Thyroid gland (tissue), 4 donors: ENCODE data around the gene NPBWR2. TPM values are rescaled to one million over a fixed set of nuclear protein-coding genes. Genes with fewer than 3 reads are reported as not detected.
"Not testable (repeated sequence)": the region's sequence is repeated elsewhere in the genome, so short reads cannot be mapped to it uniquely, and the experiment has no call there.

ENCODE experiments used
- DNase-seq, 2 donors: peaks; one replicate each; pipeline ENCODE4 v3.0.0-alpha.2; 2019
- H3K27ac ChIP-seq, 3 donors: fragments of 200-600 bp; sonication (generic); 1 replicate in 2 of 3; 2 replicates in 1 of 3; pipeline ENCODE4 v1.5.1; 2016 to 2019; ENCODE audit warnings: mild to moderate bottlenecking in 1 of 3, moderate library complexity in 1 of 3
- H3K27me3 ChIP-seq: fragments of 200-600 bp; sonication (generic); one replicate; pipeline ENCODE4 v1.5.1; 2019
- H3K36me3 ChIP-seq, 2 donors: fragments of 200-600 bp; sonication (generic); one replicate each; pipeline ENCODE4 v1.5.1; 2016 to 2019
- H3K4me1 ChIP-seq, 2 donors: fragments of 200-600 bp; sonication (generic); one replicate each; pipeline ENCODE4 v1.5.1; 2017 to 2019
- H3K4me3 ChIP-seq, 3 donors: fragments of 200-600 bp; sonication (generic); replicated peaks in 1 of 3; 1 replicate in 2 of 3; 2 replicates in 1 of 3; pipeline ENCODE4 v1.5.1; 2016; ENCODE audit warnings: mild to moderate bottlenecking in 1 of 3
- H3K9me3 ChIP-seq: fragments of 200-600 bp; sonication (generic); one replicate; pipeline ENCODE4 v1.5.1; 2017
- POLR2A ChIP-seq, 2 donors: fragments of 450-650 bp; IDR thresholded peaks; one replicate each; pipeline ENCODE4 v1.6.1; 2017; ENCODE audit warnings: antibody characterized with exemption in 2 of 2, mild to moderate bottlenecking in 2 of 2, moderate library complexity in 1 of 2
- WGBS, 2 donors: methylation state at CpG; one replicate each; pipeline ENCODE4 v1.1.5; 2017; 5-methylcytosine and 5-hydroxymethylcytosine counted together
- intact Hi-C: fragments of 100-400 bp; cut with DNase I; formaldehyde crosslinking; loops from one replicate; pipeline ENCODE4 v1.15.1; 2023
- total RNA-seq, 4 donors: library from RNA; depleted of rRNA; stranded (reverse); fragments of >200 nt; gene quantifications; one replicate each; pipeline ENCODE4 v1.2.3, GENCODE V29; 2016
- TF ChIP-seq, protein P1 (sequence below), 6 experiments: fragments of 200-600 bp in 3 of 6; fragments of 450-650 bp in 3 of 6; sonication (generic) in 3 of 6; IDR thresholded peaks; one replicate each; pipeline ENCODE4 v1.5.1; 2016 to 2019; ENCODE audit warnings: antibody characterized with exemption in 6 of 6, mild to moderate bottlenecking in 2 of 6, inconsistent platforms in 1 of 6, moderate library complexity in 1 of 6

Gene NPBWR2
- total RNA-seq, 4 donors from 2014 or later = not detected

DNA sequence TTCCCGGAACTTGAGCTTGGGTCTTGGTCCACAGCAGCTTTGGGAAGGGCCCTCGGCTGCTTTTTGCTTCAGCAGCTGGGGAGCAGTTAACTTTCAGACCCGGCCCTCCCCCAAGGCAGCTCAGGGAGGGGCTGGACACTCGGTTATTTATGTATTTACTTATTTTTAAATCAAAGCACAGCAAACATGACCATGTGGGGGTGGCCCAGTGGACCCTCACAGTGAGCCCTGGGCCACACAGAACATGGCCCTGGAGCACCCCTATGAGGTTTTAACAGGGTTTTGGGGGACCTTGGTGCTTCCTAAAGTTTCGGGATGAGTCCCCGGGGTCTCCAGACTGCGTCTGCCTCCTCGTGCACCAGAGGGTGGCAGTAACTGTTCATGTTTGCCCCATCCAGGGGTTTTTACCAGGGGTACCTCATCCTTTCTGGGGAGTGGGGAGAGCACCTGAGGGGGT, 26.6 kb upstream of the NPBWR2 start:
- Histone ChIP-seq H3K4me1 (no peaks in the 10 kb centered on the region), H3K27me3 (no peaks in the 10 kb centered on the region), H3K4me3 (no peak overlapping the region), H3K27ac (no peak overlapping the region), H3K9me3 (no peaks in the 10 kb centered on the region), H3K36me3 (no peaks in the 10 kb centered on the region)
- no peak for DNase-seq
- TF ChIP-seq, protein P1, sequence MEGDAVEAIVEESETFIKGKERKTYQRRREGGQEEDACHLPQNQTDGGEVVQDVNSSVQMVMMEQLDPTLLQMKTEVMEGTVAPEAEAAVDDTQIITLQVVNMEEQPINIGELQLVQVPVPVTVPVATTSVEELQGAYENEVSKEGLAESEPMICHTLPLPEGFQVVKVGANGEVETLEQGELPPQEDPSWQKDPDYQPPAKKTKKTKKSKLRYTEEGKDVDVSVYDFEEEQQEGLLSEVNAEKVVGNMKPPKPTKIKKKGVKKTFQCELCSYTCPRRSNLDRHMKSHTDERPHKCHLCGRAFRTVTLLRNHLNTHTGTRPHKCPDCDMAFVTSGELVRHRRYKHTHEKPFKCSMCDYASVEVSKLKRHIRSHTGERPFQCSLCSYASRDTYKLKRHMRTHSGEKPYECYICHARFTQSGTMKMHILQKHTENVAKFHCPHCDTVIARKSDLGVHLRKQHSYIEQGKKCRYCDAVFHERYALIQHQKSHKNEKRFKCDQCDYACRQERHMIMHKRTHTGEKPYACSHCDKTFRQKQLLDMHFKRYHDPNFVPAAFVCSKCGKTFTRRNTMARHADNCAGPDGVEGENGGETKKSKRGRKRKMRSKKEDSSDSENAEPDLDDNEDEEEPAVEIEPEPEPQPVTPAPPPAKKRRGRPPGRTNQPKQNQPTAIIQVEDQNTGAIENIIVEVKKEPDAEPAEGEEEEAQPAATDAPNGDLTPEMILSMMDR (IDR thresholded peaks at IDR 0.05) = peak in 1 of 6 experiments; percentile 10
- TF ChIP-seq POLR2A (IDR thresholded peaks at IDR 0.05) = no peak
- 39 to 57% methylated on average over 8 of the region's 8 CpGs for WGBS, 2 donors
- intact Hi-C loops = no loop called here

DNA sequence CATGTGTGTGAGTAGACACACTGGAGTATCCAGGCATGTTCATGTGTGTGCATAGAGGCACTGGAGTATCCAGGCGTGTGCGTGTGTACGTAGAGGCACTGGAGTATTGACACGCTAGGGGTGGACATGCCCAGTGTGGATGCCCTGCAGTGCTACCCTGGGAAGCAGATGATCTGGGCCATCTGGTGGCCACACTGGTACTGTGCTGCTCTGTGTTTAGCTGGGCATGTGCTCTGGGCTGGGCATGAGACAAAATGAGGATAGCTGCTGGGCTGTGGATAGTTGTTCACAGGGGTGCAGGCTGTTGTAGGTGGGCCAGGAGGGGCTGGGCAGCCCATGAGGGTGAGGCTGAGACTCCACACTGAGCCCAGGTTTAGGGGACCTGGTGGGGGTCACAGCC, 24.0 kb upstream of the NPBWR2 start:
- no peak for DNase-seq
- no peak overlapping the region for H3K4me3 ChIP-seq
- no peaks in the 10 kb centered on the region for H3K27me3 ChIP-seq
- WGBS, 2 donors = 85 to 90% methylated on average over 4 of the region's 4 CpGs
- H3K36me3 ChIP-seq = no peaks in the 10 kb centered on the region
- H3K9me3 ChIP-seq = no peaks in the 10 kb centered on the region
- H3K27ac ChIP-seq = no peak overlapping the region
- intact Hi-C loops = no loop called here
- no peaks in the 10 kb centered on the region for H3K4me1 ChIP-seq
- TF ChIP-seq, protein P1 (IDR thresholded peaks at IDR 0.05) = no peak
- TF ChIP-seq POLR2A (IDR thresholded peaks at IDR 0.05) = no peak

DNA sequence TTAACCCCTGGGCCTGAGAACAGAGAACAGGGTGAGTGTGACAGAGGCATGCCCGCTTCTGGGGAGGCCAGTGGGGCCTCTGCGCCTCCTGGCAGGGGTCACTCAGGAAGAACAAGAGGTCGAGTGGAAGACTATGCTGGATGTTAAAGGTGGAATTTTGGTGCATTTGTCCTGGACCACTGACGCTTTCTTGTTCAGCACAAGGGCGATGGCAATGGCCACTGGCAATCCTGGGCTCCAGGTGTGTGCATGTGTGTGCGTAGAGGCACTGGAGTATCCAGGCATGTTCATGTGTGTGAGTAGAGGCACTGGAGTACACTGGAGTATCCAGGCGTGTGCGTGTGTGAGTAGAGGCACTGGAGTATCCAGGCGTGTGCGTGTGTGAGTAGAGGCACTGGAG, 23.5 kb upstream of the NPBWR2 start:
- Histone ChIP-seq H3K4me1 (no peaks in the 10 kb centered on the region), H3K27me3 (no peaks in the 10 kb centered on the region), H3K36me3 (no peaks in the 10 kb centered on the region), H3K27ac (no peak overlapping the region), H3K9me3 (no peaks in the 10 kb centered on the region), H3K4me3 (no peak overlapping the region)
- TF ChIP-seq, protein P1 (IDR thresholded peaks at IDR 0.05) = no peak
- TF ChIP-seq POLR2A (IDR thresholded peaks at IDR 0.05) = no peak
- intact Hi-C loops = no loop called here
- DNase-seq = no peak
- WGBS, 2 donors = 85 to 90% methylated on average over 10 of the region's 10 CpGs

DNA sequence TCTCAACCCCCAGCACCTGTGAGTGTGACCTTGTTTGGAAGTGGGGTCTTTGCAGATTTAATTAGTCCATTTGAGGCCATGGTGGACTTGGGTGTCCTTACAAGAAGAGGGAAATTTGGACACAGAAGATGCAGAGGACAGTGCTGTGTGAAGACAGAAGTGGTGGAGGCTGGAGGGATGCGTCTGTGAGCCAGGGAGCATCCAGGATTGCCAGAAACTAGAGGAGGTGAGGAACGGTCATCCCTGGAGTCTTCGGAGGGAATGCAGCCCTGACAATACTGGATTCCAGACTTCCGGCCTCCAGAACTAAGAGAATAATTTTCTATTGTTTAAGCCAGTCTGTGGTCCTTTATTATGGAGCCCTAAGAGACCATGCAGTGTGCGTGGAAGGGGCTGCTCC, 22.9 kb upstream of the NPBWR2 start:
- no peak overlapping the region for H3K27ac ChIP-seq
- 66 to 72% methylated on average over 5 of the region's 5 CpGs for WGBS, 2 donors
- intact Hi-C loops = no loop called here
- H3K4me3 ChIP-seq = no peak overlapping the region
- TF ChIP-seq POLR2A (IDR thresholded peaks at IDR 0.05) = no peak
- TF ChIP-seq, protein P1 (IDR thresholded peaks at IDR 0.05) = no peak
- no peaks in the 10 kb centered on the region for H3K4me1 ChIP-seq
- H3K27me3 ChIP-seq = no peaks in the 10 kb centered on the region
- no peak for DNase-seq
- H3K36me3 ChIP-seq = no peaks in the 10 kb centered on the region
- no peaks in the 10 kb centered on the region for H3K9me3 ChIP-seq

DNA sequence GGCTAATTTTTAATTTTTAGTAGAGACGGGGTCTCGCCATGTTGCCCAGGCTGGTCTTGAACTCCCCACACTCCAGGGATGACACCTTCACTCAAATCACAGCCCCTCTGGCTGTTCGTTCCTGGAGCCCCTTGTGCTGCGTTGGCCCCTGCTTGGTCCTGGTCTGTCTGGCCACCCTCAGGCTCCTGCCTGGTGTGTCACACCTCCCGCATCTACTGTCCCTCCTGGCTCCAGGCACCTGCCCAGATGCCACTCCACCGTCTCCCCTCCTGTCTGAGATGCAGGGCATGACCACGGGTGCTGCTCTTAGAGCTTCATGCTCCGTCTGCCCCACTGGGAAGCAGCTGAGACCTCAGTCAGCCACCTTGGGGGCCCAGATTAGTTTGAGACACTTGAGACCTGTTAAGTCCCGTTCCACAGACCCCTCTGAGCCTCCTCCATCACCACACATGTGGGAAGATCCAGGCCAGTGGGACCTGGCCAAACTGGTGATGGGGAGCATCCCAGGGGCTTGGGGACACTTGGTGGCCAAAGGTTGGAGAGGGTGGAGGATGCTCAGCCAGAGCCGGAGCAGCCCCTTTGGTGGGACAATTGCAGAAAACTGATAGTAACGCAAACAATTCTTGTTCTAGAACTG, 21.9 kb upstream of the NPBWR2 start:
- H3K4me1 ChIP-seq = no peaks in the 10 kb centered on the region
- TF ChIP-seq POLR2A (IDR thresholded peaks at IDR 0.05) = no peak
- TF ChIP-seq, protein P1 (IDR thresholded peaks at IDR 0.05) = no peak
- H3K36me3 ChIP-seq = no peaks in the 10 kb centered on the region
- 84 to 92% methylated on average over 8 to 11 of the region's 11 CpGs for WGBS, 2 donors
- no peaks in the 10 kb centered on the region for H3K27me3 ChIP-seq
- intact Hi-C loops = no loop called here
- no peak overlapping the region for H3K4me3 ChIP-seq
- no peak for DNase-seq
- H3K27ac ChIP-seq = no peak overlapping the region
- no peaks in the 10 kb centered on the region for H3K9me3 ChIP-seq

DNA sequence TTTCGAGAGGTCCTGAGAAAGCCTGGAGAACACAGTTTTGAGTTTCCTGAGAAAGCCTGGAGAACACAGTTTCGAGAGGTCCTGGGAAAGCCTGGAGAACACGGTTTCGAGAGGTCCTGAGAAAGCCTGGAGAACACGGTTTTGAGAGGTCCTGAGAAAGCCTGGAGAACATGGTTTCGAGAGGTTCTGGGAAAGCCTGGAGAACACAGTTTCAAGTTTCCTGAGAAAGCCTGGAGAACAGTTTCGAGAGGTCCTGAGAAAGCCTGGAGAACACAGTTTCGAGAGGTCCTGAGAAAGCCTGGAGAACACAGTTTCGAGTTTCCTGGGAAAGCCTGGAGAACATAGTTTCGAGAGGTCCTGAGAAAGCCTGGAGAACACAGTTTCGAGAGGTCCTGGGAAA, 16.2 kb upstream of the NPBWR2 start:
- intact Hi-C loops, H3K36me3 ChIP-seq, DNase-seq: not testable (repeated sequence)

DNA sequence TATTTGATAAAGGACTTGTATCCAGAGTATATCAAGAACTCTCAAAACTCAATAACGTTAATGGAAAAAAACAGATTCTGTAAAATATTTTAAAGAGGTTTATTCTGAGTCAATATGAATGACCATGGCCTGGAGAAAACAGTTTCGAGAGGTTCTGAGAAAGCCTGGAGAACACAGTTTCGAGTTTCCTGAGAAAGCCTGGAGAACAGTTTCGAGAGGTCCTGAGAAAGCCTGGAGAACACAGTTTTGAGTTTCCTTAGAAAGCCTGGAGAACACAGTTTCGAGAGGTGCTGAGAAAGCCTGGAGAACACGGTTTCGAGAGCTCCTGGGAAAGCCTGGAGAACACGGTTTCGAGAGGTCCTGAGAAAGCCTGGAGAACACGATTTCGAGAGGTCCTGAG, 15.6 kb upstream of the NPBWR2 start:
- DNase-seq, H3K4me1 ChIP-seq, intact Hi-C loops, H3K27ac ChIP-seq, H3K4me3 ChIP-seq, H3K36me3 ChIP-seq, H3K27me3 ChIP-seq, H3K9me3 ChIP-seq: not testable (repeated sequence)
- 82 to 84% methylated on average over 11 of the region's 11 CpGs for WGBS, 2 donors

More for the DNA sequence above, 16.2 kb upstream of the NPBWR2 start:
- not testable (repeated sequence) for H3K4me3 ChIP-seq, H3K27ac ChIP-seq, H3K4me1 ChIP-seq, H3K27me3 ChIP-seq, H3K9me3 ChIP-seq
- 84% methylated on average over 11 of the region's 11 CpGs for WGBS, 2 donors
